ENCODE results near the gene ATG4D.

ATG4D gene

GRCh38 chr19:10520652-10521318 is 22.9 kb upstream of the ATG4D start:
- no peak for ATAC-seq
- TF ChIP-seq ZNF8 (CRISPR knock-in tag; IDR thresholded peaks at IDR 0.05): no peak
- no peak for TF ChIP-seq ISL1 (CRISPR knock-in tag; IDR thresholded peaks at IDR 0.05)
- no peak for TF ChIP-seq TCF4 (CRISPR knock-in tag; IDR thresholded peaks at IDR 0.05; ENCODE audit: borderline replicate concordance)
- TF ChIP-seq ZFP30 (CRISPR knock-in tag; IDR thresholded peaks at IDR 0.05): no peak
- TF ChIP-seq ARNTL (CRISPR knock-in tag; IDR thresholded peaks at IDR 0.05; ENCODE audit: borderline replicate concordance, low read depth): no peak
- TF ChIP-seq PATZ1 (CRISPR knock-in tag; IDR thresholded peaks at IDR 0.05; ENCODE audit: borderline replicate concordance): no peak
- TF ChIP-seq TSHZ2 (CRISPR knock-in tag; IDR thresholded peaks at IDR 0.05): no peak
- TF ChIP-seq ZNF565 (CRISPR knock-in tag; conservative IDR thresholded peaks at IDR 0.05; ENCODE audit: low read depth): no peak
- no peak for TF ChIP-seq ESRRG (CRISPR knock-in tag; IDR thresholded peaks at IDR 0.05)
- no peak for TF ChIP-seq ZNF70 (CRISPR knock-in tag; IDR thresholded peaks at IDR 0.05)
- TF ChIP-seq TOX (CRISPR knock-in tag; IDR thresholded peaks at IDR 0.05; ENCODE audit: borderline replicate concordance): no peak
- no peak for TF ChIP-seq CREB5 (CRISPR knock-in tag; IDR thresholded peaks at IDR 0.05; ENCODE audit: low read depth)

GRCh38 chr19:10521461-10522171 is 22.1 kb upstream of the ATG4D start:
- TF ChIP-seq TCF4 (CRISPR knock-in tag; IDR thresholded peaks at IDR 0.05; ENCODE audit: borderline replicate concordance): no peak
- no peak for ATAC-seq

- TF ChIP-seq PATZ1 (CRISPR knock-in tag; IDR thresholded peaks at IDR 0.05; ENCODE audit: borderline replicate concordance) (no peak), TCF4 (CRISPR knock-in tag; IDR thresholded peaks at IDR 0.05; ENCODE audit: borderline replicate concordance) (no peak), ZNF8 (CRISPR knock-in tag; IDR thresholded peaks at IDR 0.05) (no peak), BACH2 (CRISPR knock-in tag; IDR thresholded peaks at IDR 0.05; ENCODE audit: borderline replicate concordance) (no peak), CSRNP3 (CRISPR knock-in tag; IDR thresholded peaks at IDR 0.05) (no peak), ZC3H10 (CRISPR knock-in tag; IDR thresholded peaks at IDR 0.05) (no peak), RARB (CRISPR knock-in tag; IDR thresholded peaks at IDR 0.05) (no peak), PPARA (CRISPR knock-in tag; IDR thresholded peaks at IDR 0.05; ENCODE audit: borderline replicate concordance) (no peak), TSHZ2 (CRISPR knock-in tag; IDR thresholded peaks at IDR 0.05) (no peak), ARNTL (CRISPR knock-in tag; IDR thresholded peaks at IDR 0.05; ENCODE audit: borderline replicate concordance, low read depth) (no peak), CSDC2 (CRISPR knock-in tag; IDR thresholded peaks at IDR 0.05) (no peak), ISL1 (CRISPR knock-in tag; IDR thresholded peaks at IDR 0.05) (no peak), ZFP3 (CRISPR knock-in tag; IDR thresholded peaks at IDR 0.05) (no peak), ESRRG (CRISPR knock-in tag; IDR thresholded peaks at IDR 0.05) (no peak), OSR1 (CRISPR knock-in tag; IDR thresholded peaks at IDR 0.05) (no peak), ZFP30 (CRISPR knock-in tag; IDR thresholded peaks at IDR 0.05) (no peak)
- ATAC-seq: no peak
These were observed 20.5 kb upstream of the ATG4D start for GRCh38 chr19:10523135-10523636.

Measured in SK-N-SH treated with all-trans-retinoic acid at 6 μM for 48 hours (cell line).